ENCODE measurements around the gene EXOC2.

Gene EXOC2

DNA sequence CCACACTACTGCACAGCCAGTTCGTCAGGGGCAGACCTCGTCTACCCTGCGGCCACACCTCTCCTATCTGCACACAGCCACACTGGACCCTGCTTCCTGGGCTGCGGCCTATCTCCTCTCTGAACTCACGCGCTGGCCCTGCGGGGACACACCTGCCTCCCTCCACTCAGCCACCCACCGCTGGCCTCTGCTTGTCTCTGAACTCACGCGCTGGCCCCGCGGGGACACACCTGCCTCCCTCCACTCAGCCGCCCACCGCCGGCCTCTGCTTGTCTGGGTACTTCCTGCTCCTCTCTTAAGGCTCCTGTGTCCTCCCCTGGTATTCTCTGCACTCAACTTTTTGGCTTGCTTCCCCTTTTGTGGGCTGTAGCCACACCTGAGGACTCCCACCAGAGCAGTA is 88.4 kb downstream of the EXOC2 start:
- TF ChIP-seq, protein P1, sequence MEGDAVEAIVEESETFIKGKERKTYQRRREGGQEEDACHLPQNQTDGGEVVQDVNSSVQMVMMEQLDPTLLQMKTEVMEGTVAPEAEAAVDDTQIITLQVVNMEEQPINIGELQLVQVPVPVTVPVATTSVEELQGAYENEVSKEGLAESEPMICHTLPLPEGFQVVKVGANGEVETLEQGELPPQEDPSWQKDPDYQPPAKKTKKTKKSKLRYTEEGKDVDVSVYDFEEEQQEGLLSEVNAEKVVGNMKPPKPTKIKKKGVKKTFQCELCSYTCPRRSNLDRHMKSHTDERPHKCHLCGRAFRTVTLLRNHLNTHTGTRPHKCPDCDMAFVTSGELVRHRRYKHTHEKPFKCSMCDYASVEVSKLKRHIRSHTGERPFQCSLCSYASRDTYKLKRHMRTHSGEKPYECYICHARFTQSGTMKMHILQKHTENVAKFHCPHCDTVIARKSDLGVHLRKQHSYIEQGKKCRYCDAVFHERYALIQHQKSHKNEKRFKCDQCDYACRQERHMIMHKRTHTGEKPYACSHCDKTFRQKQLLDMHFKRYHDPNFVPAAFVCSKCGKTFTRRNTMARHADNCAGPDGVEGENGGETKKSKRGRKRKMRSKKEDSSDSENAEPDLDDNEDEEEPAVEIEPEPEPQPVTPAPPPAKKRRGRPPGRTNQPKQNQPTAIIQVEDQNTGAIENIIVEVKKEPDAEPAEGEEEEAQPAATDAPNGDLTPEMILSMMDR (conservative IDR thresholded peaks at IDR 0.05; ENCODE audit: low read depth, low read length), result no peak
- Histone ChIP-seq H3K4me3 (IDR thresholded peaks at IDR 0.05; ENCODE audit: insufficient read depth, low read depth, low read length) (no peak overlapping the region), H3K36me3 (ENCODE audit: insufficient read depth) (no peaks in the 10 kb centered on the region), H3K9ac (no peak overlapping the region), H2AFZ (ENCODE audit: low read depth) (no peak overlapping the region), H3K4me2 (no peak overlapping the region), H4K20me1 (ENCODE audit: insufficient read depth) (no peaks in the 10 kb centered on the region), H3K79me2 (ENCODE audit: insufficient read depth, low read depth) (no peaks in the 10 kb centered on the region), H3K4me1 (ENCODE audit: low read depth, poor library complexity, severe bottlenecking) (no peaks in the 10 kb centered on the region), H3K27me3 (ENCODE audit: insufficient read depth, low read depth) (no peaks in the 10 kb centered on the region), H3K27ac (no peak overlapping the region)

DNA sequence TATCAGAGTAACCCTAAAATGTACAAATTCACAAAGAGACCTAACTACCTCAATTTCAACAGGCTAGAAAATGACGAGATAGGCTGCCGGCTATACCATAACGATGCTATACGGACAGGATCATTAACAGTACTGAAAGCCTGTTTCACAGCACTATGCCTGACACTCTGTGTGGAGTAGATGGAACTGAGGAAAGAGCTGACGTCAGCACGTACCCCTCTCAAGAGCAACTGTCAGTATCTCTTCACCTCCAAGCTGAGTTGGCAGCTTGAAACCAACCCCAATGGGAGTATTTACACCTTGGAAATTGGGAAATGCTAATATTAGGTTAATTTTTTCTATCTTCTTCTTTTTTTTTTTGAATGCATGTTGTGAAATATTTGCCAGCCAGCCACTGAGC is 89.7 kb downstream of the EXOC2 start:
- Histone ChIP-seq H3K36me3 (ENCODE audit: insufficient read depth) (no peaks in the 10 kb centered on the region), H4K20me1 (ENCODE audit: insufficient read depth) (no peaks in the 10 kb centered on the region), H3K4me2 (no peak overlapping the region), H3K27me3 (ENCODE audit: insufficient read depth, low read depth) (no peaks in the 10 kb centered on the region), H3K4me3 (IDR thresholded peaks at IDR 0.05; ENCODE audit: insufficient read depth, low read depth, low read length) (no peak overlapping the region), H3K9ac (no peak overlapping the region), H3K27ac (no peak overlapping the region), H2AFZ (ENCODE audit: low read depth) (no peak overlapping the region), H3K79me2 (ENCODE audit: insufficient read depth, low read depth) (no peaks in the 10 kb centered on the region), H3K4me1 (ENCODE audit: low read depth, poor library complexity, severe bottlenecking) (no peaks in the 10 kb centered on the region)
- TF ChIP-seq, protein P1 (conservative IDR thresholded peaks at IDR 0.05; ENCODE audit: low read depth, low read length), result no peak

DNA sequence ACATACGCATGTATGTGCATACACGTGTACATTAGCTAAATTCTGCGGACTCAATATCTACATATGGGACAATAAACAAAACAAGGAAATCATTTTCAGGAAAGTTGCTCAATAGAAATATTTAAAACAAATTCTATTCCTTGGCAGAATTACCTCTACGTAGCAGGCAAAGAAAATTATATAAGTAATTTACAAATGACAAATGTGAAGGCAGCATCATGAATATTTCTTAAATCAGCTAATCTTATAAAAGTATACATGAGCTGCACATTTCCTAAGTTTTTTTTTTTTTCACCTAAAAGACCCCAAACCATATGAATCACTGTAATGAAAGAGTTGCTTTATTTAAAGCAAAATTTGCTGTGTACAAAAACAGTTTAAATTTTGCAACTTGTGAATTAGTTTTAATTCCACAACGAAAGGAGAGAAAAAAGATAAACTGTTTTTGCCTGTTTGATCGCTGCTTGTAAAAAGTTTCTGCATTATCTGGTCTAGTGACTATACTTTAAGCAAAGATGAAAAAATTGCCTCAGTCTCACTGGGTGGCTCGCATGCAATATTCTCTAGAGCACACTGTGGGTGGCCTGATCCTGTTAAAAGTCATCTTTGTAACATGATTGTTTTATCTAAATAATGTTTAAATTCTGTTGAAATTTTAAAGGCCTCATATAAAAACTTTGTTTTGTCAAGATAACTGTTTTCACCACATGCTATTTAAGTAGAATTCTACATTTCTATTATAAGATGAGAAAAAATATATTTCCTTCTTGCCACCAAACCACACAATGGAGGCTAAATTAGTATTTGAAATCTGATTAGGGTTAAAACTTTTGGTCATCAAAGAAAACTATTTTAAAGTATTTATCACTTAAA is 93.1 kb downstream of the EXOC2 start:
- no peaks in the 10 kb centered on the region for H3K36me3 ChIP-seq (ENCODE audit: insufficient read depth)
- H3K4me1 ChIP-seq (ENCODE audit: low read depth, poor library complexity, severe bottlenecking), result no peaks in the 10 kb centered on the region
- no peaks in the 10 kb centered on the region for H3K27me3 ChIP-seq (ENCODE audit: insufficient read depth, low read depth)
- no peak overlapping the region for H3K4me2 ChIP-seq
- TF ChIP-seq, protein P1 (conservative IDR thresholded peaks at IDR 0.05; ENCODE audit: low read depth, low read length), result no peak
- H3K9ac ChIP-seq, result no peak overlapping the region
- no peaks in the 10 kb centered on the region for H3K79me2 ChIP-seq (ENCODE audit: insufficient read depth, low read depth)
- no peak overlapping the region for H3K27ac ChIP-seq
- H3K4me3 ChIP-seq (IDR thresholded peaks at IDR 0.05; ENCODE audit: insufficient read depth, low read depth, low read length), result no peak overlapping the region
- H2AFZ ChIP-seq (ENCODE audit: low read depth), result no peak overlapping the region
- H4K20me1 ChIP-seq (ENCODE audit: insufficient read depth), result no peaks in the 10 kb centered on the region

DNA sequence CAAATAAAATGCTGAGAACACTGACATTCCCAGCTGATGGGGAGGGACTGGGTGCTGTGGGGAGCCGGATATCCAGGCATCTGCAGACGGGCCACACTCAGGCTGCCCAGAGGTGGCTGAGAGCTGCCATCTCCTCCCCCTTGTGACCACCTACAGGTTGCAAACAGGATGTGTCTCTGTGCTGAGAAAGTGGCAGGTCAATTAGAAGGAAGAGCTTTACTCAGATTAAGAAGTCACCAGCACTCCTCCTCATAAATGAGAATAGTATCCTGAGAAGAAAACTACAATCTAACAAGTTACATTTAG is 99.1 kb downstream of the EXOC2 start:
- H3K4me2 ChIP-seq, result no peak overlapping the region
- H3K36me3 ChIP-seq (ENCODE audit: insufficient read depth), result no peaks in the 10 kb centered on the region
- no peaks in the 10 kb centered on the region for H3K27me3 ChIP-seq (ENCODE audit: insufficient read depth, low read depth)
- H2AFZ ChIP-seq (ENCODE audit: low read depth), result no peak overlapping the region
- no peaks in the 10 kb centered on the region for H4K20me1 ChIP-seq (ENCODE audit: insufficient read depth)
- H3K79me2 ChIP-seq (ENCODE audit: insufficient read depth, low read depth), result no peaks in the 10 kb centered on the region
- no peak overlapping the region for H3K27ac ChIP-seq
- peaks cover 3% of the 10 kb centered on the region for H3K4me1 ChIP-seq (ENCODE audit: low read depth, poor library complexity, severe bottlenecking)
- no peak overlapping the region for H3K9ac ChIP-seq
- TF ChIP-seq, protein P1 (conservative IDR thresholded peaks at IDR 0.05; ENCODE audit: low read depth, low read length), result no peak
- H3K4me3 ChIP-seq (IDR thresholded peaks at IDR 0.05; ENCODE audit: insufficient read depth, low read depth, low read length), result no peak overlapping the region

All from KMS-11 (cell line).